Body of pancreas (tissue), 4 donors: ENCODE data around the gene COL27A1.

ENCODE experiments used
- POLR2A ChIP-seq, 3 donors: fragments of 450-650 bp; IDR thresholded peaks; one replicate each; pipeline ENCODE4 v1.6.1; 2016; ENCODE audit warnings: antibody characterized with exemption in 3 of 3, mild to moderate bottlenecking in 2 of 3
- TF ChIP-seq, protein P1 (sequence below), 7 experiments: fragments of 450-650 bp in 4 of 7; fragments of 200-600 bp in 3 of 7; sonication (generic) in 3 of 7; IDR thresholded peaks; one replicate each; pipeline ENCODE4 v1.5.1; 2016 to 2019; ENCODE audit warnings: antibody characterized with exemption in 7 of 7

DNA sequence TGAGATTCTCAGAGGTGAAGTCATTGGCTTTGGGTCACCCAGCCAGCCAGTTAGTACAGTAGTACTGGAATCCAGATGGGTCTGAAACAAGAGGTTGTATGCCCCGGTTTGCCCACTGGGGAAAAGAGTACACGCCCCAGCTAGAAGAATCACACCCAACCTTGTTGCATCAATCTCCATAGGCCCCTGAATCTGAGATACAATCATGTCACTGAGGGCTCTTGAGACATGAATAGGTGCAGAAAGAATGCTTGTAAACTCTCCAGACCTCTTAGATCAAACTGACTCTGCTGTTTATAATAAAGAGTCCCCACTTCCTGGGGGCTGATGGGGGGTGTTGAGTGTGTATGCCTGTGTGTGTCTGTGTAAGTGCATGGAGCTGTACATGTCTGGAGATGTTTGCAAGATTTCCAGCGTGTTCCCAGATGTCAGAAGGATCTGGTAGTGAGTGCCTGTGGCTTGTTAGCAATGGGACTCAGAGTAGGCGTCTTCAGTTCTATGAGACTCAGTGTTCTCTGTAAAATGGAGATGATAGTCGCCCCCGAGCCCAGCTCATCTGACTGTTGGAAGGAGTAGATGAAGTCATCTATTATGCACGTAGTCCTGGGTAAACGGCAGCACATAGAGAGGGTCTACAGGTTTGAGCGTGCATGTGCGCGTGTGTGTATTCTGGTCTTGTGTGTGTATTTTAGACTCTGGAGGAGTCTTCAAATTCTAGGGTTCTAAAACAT is 48.2 kb downstream of the COL27A1 start:
- no peak for TF ChIP-seq POLR2A (IDR thresholded peaks at IDR 0.05)
- TF ChIP-seq, protein P1, sequence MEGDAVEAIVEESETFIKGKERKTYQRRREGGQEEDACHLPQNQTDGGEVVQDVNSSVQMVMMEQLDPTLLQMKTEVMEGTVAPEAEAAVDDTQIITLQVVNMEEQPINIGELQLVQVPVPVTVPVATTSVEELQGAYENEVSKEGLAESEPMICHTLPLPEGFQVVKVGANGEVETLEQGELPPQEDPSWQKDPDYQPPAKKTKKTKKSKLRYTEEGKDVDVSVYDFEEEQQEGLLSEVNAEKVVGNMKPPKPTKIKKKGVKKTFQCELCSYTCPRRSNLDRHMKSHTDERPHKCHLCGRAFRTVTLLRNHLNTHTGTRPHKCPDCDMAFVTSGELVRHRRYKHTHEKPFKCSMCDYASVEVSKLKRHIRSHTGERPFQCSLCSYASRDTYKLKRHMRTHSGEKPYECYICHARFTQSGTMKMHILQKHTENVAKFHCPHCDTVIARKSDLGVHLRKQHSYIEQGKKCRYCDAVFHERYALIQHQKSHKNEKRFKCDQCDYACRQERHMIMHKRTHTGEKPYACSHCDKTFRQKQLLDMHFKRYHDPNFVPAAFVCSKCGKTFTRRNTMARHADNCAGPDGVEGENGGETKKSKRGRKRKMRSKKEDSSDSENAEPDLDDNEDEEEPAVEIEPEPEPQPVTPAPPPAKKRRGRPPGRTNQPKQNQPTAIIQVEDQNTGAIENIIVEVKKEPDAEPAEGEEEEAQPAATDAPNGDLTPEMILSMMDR (IDR thresholded peaks at IDR 0.05), result no peak
